ENCODE data around the gene RAB28.
A peak's percentile ranks its signal among the peaks of the same experiment; 100 is the strongest.

The RAB28 gene

GRCh38 chr4:13484122-13484748 lies at the start of gene RAB28:
Gene RAB28 (minus strand): TSS chr4:13484340.
- in situ Hi-C loops (cut with MboI; ENCODE audit: low pct_unique_long_range_greater_than_20kb, low sequenced_read_pairs, unreplicated experiment) = no loop called here
- no peak for TF ChIP-seq CTCF (IDR thresholded peaks at IDR 0.05; ENCODE audit: extremely low read depth, insufficient read depth, missing control alignments)
- DNase-seq (ENCODE audit: low spot score) = peak; percentile 91

GRCh38 chr4:13531625-13531998 lies 47.5 kb upstream of the RAB28 start:
- DNase-seq (ENCODE audit: low spot score) = no peak
- in situ Hi-C loops (cut with MboI; ENCODE audit: low pct_unique_long_range_greater_than_20kb, low sequenced_read_pairs, unreplicated experiment) = no loop called here
- TF ChIP-seq CTCF (IDR thresholded peaks at IDR 0.05; ENCODE audit: extremely low read depth, insufficient read depth, missing control alignments) = no peak

GRCh38 chr4:13530823-13531624 lies 46.9 kb upstream of the RAB28 start:
- peak; percentile 36 for DNase-seq (ENCODE audit: low spot score)
- in situ Hi-C loops (cut with MboI; ENCODE audit: low pct_unique_long_range_greater_than_20kb, low sequenced_read_pairs, unreplicated experiment) = no loop called here
- no peak for TF ChIP-seq CTCF (IDR thresholded peaks at IDR 0.05; ENCODE audit: extremely low read depth, insufficient read depth, missing control alignments)

- in situ Hi-C loops (cut with MboI; ENCODE audit: low pct_unique_long_range_greater_than_20kb, low sequenced_read_pairs, unreplicated experiment) = no loop called here
- TF ChIP-seq CTCF (IDR thresholded peaks at IDR 0.05; ENCODE audit: extremely low read depth, insufficient read depth, missing control alignments) = no peak
- peak; percentile 21 for DNase-seq (ENCODE audit: low spot score)
Observed at GRCh38 chr4:13529128-13529919, 45.2 kb upstream of the RAB28 start.

- in situ Hi-C loops (cut with MboI; ENCODE audit: low pct_unique_long_range_greater_than_20kb, low sequenced_read_pairs, unreplicated experiment) = no loop called here
- DNase-seq (ENCODE audit: low spot score) = peak; percentile 35
Observed at GRCh38 chr4:13528821-13529127, 44.6 kb upstream of the RAB28 start.

More at GRCh38 chr4:13528821-13529127, 44.6 kb upstream of the RAB28 start:
- no peak for TF ChIP-seq CTCF (IDR thresholded peaks at IDR 0.05; ENCODE audit: extremely low read depth, insufficient read depth, missing control alignments)
